GM12891 (cell line): ENCODE measurements around the gene FAM187B.
A peak's percentile ranks its signal among the peaks of the same experiment; 100 is the strongest.
"Not testable (repeated sequence)": the region's sequence is repeated elsewhere in the genome, so short reads cannot be mapped to it uniquely, and the experiment has no call there.

ENCODE experiments used
- DNase-seq: peaks from one replicate; pipeline ENCODE4 v3.0.0; 2011; ENCODE audit warnings: low spot score; ENCODE audit not compliant: insufficient read length
- FAIRE-seq: peaks from 2 replicates; lab custom pipeline; 2011; peaks lifted over from hg19 to GRCh38; lab: Jason Lieb, UNC
- PAX5 ChIP-seq: IDR thresholded peaks from 2 replicates; pipeline ENCODE4 v1.6.1; 2011; ENCODE audit warnings: low read length, moderate library complexity, mild to moderate bottlenecking; ENCODE audit not compliant: insufficient read depth, severe bottlenecking
- POLR2A ChIP-seq: IDR thresholded peaks from 2 replicates; pipeline ENCODE4 v1.6.1; 2011; ENCODE audit warnings: low read depth, low read length, control low read depth
- POLR2AphosphoS5 ChIP-seq: IDR thresholded peaks from 2 replicates; pipeline ENCODE4 v1.6.1; 2011; ENCODE audit warnings: low read depth, low read length, control low read depth
- POU2F2 ChIP-seq: IDR thresholded peaks from 2 replicates; pipeline ENCODE4 v1.6.1; 2011; ENCODE audit warnings: low read depth, mild to moderate bottlenecking, control low read depth, low read length, moderate library complexity
- SPI1 ChIP-seq: IDR thresholded peaks from 2 replicates; pipeline ENCODE4 v1.6.1; 2011; ENCODE audit warnings: low read depth, low read length, control low read depth
- TAF1 ChIP-seq: IDR thresholded peaks from 2 replicates; pipeline ENCODE4 v1.6.1; 2011; ENCODE audit warnings: low read depth, low read length, control low read depth

Gene FAM187B

DNA sequence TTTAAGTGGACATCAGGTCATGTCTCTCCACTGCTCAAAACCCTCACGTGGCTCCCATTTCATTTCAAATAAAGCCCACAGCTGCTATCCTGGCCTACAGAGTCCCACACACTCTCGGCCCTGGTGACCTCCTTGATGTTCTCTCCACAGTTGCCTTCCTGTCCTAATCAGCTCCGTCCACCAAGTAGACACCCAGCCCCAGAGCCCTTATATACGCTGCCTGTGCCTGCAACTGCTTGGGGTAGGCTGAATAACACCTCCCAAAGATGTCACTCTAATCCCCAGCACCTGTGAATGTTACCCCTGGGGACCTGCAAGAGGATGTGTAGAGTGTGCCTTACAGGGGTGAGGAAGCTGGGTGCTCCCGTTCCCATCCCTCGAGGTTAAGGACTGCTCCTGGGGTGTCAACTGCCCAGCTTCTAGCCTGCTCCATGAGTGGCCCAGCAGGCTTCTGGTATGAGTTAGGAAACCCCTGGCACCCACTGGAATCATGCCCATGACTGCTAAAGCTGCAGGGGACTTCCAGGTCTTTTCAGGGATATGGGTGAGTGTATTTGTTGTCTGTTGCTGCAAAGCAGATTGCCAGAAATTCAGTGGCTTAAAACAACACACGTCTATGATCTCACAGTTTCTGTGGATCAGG is 6.0 kb downstream of the FAM187B start:
- FAIRE-seq (no peak), DNase-seq (no peak)
- TF ChIP-seq POLR2A (no peak), TAF1 (no peak), POLR2AphosphoS5 (no peak), POU2F2 (no peak), PAX5 (no peak), SPI1 (no peak)

DNA sequence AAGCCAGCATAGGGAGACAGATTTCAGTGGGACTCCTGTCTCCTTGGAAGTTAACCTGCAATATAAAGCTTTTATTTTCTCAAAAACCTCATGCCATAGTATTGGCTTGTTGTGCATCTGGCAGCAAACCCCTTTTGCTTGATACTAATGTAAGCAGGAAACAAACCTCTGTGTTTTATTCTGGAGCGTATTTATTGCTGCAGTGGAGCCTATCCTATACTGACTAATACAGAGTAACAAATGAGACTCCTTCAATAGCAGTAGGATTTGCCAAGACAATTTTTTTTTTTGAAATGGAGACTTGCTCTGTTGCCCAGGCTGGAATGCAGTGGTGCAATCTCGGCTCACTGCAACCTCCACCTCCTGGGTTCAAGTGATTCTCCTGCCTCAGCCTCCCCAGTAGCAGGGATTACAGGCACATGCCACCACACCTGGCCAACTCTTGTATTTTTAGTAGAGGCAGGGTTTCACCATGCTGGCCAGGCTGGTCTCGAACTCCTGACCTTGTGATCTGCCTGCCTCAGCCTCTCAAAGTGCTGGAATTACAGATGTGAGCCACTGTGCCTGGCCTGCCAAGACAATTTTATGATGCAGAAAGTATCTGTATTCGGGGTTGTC is 7.5 kb downstream of the FAM187B start:
- not testable (repeated sequence) for DNase-seq, FAIRE-seq

DNA sequence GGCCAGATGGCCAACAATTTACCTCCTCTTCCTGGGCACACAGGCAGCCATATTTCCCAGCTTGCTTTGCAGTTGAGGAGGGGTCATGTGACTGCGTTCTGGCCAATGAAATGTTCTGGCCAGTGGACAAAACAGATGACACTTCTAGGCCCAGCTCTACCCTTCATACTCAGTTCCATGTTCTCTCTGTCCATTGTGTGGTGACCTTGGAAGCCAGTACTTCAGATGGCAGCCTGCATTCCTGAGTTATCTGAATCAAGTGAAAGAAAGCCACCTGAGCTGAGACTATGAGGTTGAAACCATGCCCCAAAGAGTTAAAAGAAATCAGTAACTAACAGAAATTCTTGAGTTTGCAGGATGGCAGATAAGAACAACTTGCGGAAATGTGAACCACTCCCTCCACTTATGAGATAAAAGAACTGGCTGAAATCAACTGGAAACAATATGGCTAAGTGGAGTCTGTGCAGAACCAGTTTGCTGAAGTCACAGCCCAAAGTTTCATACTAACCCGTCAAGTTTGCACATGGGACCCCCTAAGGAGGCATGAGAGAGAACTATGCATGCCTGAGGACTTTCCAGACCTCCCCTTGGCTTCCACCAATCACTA is 8.1 kb downstream of the FAM187B start:
- no peak for TF ChIP-seq POLR2A
- no peak for TF ChIP-seq TAF1
- TF ChIP-seq POLR2AphosphoS5: no peak
- no peak for TF ChIP-seq POU2F2
- no peak for TF ChIP-seq PAX5
- TF ChIP-seq SPI1: no peak

DNA sequence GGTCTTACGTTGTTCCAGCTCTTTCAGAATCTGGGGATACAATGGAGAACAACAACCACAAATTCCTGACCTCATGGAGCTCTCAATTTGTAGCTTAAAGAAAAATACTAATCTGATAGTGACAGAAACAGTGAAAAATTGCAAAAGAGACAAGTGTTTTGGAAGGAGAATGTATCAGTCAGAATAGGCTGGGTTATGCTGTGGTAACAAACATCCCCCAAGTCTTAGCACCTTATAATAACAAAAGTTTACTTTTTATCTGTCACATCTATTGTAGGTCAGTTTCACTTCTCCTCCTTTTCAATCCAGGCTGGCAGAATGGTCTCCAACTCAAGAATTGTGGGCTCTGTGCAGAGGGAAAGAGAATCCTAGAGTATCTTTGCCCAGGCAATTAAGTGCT is 9.5 kb downstream of the FAM187B start:
- DNase-seq (no peak), FAIRE-seq (no peak)
- TF ChIP-seq SPI1 (no peak), PAX5 (no peak), POLR2AphosphoS5 (no peak), POLR2A (no peak), POU2F2 (no peak), TAF1 (no peak)

More for the DNA sequence above, 8.1 kb downstream of the FAM187B start:
- FAIRE-seq: no peak
- DNase-seq: no peak

DNA sequence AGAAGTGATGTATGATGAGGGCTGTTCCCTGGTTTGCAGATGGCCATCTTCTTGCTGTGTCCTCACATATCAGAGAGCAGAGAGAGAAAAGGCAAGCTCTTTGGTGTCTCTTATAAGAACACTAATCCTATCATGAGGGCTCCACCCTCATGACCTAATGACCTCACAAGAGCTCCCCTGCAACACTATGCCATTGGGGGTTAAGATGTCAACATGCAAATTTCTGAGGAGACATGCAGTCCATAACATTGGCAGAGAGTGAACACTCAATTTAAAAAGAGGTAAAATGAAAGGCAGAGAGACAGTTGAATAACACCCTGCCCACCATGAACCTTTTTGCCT is 10.9 kb downstream of the FAM187B start:
- DNase-seq (no peak), FAIRE-seq (no peak)
- TF ChIP-seq PAX5 (no peak), SPI1 (no peak), POU2F2 (no peak), TAF1 (no peak), POLR2A (no peak), POLR2AphosphoS5 (no peak)

DNA sequence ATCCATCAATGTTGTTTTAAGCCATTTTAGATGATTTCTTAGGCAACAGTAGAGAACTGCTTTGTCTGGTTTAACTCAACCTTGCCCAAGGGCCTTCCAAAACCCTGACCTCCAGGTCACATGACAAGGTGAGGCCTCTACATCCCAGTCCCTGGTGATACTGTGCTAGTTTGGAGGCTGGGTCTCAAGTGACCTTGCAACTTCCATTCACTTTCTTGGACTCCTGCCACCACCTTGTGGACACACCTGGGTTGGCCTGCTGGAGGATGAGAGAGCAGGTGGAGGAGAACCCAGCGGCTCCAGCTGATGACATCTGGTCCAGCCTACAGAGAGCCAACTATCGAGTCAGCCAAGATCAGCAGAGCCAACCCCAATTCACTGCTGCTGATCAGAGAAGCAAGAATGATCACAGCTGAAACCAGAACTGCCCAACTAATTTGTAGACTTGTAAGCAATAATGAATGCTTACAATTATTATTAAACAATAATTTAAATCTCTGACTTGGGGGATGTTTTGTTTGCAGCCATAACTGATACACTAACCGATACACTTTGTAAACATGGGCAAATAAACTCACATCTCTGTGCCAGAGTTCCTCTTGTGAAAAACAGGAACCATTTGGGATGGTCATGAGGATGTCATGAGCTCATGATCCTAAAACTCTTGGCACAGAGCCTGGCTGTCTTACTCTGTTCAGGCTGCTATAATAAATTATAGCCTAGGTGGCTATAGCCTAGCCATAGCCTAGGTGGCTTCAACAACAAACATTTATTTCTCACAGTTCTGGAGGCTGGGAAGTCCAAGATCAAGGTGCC is 11.5 kb downstream of the FAM187B start:
- DNase-seq: no peak

DNA sequence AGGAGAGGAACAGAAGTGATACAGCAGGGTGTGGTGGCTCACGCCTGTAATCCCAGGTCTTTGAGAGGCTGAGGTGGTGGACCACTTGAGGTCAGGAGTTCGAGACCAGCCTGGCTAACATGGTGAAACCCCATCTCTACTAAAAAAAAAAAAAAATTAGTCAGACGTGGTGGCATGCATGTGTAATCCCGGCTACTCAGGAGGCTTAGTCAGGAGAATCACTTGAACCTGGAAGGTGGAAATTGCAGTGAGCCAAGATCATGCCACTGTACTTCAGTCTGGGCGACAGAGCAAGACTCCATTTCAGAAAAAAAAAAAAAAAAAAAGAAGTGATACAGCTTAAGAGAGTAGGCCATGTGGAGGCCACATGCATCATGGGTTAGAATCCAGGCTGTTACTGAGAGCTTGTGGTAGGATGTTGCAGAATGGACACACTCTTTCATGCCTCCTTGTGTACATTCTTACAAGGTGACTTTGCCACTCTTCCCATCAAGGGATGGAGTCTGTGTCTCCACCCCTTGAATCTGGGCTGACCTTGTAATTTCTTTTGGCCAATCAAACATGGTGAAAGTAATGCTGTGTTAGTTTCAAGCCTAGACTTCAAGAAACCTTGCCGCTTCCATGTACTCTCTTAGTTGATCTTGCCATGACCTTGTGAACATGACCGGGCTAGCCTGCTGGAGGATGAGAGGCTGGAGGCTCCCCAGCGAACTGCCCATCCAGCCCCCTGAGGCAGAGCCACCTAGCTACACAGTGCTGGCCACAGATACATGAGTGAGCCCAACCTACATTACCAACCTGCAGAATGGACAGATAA is 12.3 kb downstream of the FAM187B start:
- DNase-seq: no peak
- no peak for FAIRE-seq
- TF ChIP-seq TAF1: no peak
- TF ChIP-seq POU2F2: no peak
- TF ChIP-seq PAX5: no peak
- TF ChIP-seq POLR2A: no peak
- TF ChIP-seq SPI1: no peak
- TF ChIP-seq POLR2AphosphoS5: no peak

More for the DNA sequence above, 11.5 kb downstream of the FAM187B start:
- TF ChIP-seq POLR2AphosphoS5 (no peak), POU2F2 (no peak), TAF1 (no peak), SPI1 (no peak), POLR2A (no peak), PAX5 (no peak)
- FAIRE-seq: peak; percentile 9

DNA sequence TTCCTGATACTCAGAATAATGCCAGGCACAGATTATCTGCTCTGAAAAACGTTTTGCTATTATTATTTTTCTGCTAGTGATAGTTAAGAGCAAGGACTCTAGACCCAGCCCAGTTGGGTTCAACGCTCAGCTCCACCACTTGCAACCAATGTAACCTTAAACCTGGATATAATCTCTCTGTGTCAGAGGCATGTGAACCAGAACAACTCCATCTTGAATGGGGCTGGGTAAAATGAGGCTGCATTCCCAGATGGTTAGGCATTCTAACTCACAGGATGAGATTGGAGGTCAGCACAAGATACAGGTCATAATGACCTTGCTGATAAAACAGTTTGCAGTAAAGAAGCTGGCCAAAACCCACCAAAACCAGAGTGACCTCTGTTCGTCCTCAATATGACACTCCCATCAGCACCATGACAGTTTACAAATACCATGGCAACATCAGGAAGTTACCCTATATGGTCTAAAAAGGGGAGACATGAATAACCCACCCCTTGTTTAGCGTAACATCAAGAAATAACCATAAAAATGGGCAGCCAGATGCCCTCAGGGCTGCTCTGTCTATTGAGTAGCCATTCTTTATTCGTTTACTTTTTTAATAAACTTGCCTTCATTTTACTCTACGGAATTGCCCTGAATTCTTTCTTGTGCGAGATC is 13.6 kb downstream of the FAM187B start:
- no peak for TF ChIP-seq SPI1
- no peak for TF ChIP-seq POLR2A
- TF ChIP-seq POU2F2: no peak
- no peak for TF ChIP-seq PAX5
- TF ChIP-seq TAF1: no peak
- no peak for TF ChIP-seq POLR2AphosphoS5
- DNase-seq (no peak), FAIRE-seq (no peak)
